Measurements from ENCODE around the gene DES.

Gene DES

DNA sequence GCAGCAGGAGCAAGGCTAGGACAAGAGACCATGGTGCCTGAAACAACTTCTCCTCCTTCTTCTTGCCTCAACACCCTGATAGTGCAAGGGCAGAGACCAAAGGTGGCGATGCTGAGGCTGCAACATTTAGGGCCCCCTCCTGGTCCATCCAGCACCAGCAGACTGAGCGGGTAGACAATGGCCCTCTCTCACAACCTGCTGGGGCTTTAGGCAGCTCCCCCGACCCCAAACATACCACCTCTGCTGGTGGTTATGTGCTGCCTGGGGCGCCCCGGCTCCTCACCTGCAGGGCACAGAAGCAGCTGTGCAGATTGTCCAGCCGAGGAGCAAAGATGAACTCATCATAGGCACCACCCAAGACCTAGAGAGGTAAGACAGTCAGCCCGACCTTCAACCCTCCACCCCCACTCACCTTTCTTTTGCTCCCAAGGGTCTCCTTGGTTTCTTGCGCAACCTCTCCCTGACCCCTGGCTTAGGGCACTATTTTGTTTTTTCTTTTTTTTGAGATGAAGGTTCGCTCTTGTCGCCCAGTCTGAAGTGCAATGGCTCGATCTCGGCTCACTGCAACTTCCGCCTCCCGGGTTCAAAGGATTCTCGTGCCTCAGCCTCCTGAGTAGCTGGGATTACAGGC, 34.0 kb upstream of the DES start:
- CTCF ChIA-PET = interaction anchor here (1.0 to 1.5 kb wide), 2 partner anchors 18 to 31 kb away, joined by 4 read pairs; no protein-coding TSS in a partner anchor
- 100% methylated on average over 4 of the region's 15 CpGs for WGBS (ENCODE audit: insufficient coverage)
- Histone ChIP-seq H3K4me3 (ENCODE audit: control insufficient read depth in 1 of 7, extremely low read depth in 1 of 7, insufficient read depth in 4 of 7, low read depth in 2 of 7, low read length in 6 of 7) (no peak overlapping the region), H3K27ac (ENCODE audit: insufficient read depth in 1 of 2, low read depth in 1 of 2, low read length in 2 of 2, poor library complexity in 1 of 2, severe bottlenecking in 2 of 2) (no peak overlapping the region), H3K36me3 (ENCODE audit: control insufficient read depth in 4 of 4, insufficient read depth in 4 of 4, low read length in 3 of 4) (peaks cover 2 to 61% (median 51%) of the 10 kb centered on the region in 4 experiments), H3K9me3 (ENCODE audit: control extremely low read depth in 1 of 5, control insufficient read depth in 4 of 5, insufficient read depth in 2 of 5, low read depth in 1 of 5, low read length in 4 of 5) (no peaks in the 10 kb centered on the region), H3K4me1 (ENCODE audit: control extremely low read depth in 1 of 4, control insufficient read depth in 4 of 4, insufficient read depth in 4 of 4, low read length in 3 of 4) (peaks cover 0 to 16% (median 12%) of the 10 kb centered on the region in 4 experiments), H3K27me3 (replicated peaks in 2 of 5; ENCODE audit: control insufficient read depth in 4 of 5, insufficient read depth in 5 of 5, low read length in 4 of 5) (no peaks in the 10 kb centered on the region)
- POLR2A ChIA-PET = no interaction called here
- no peak for DNase-seq

DNA sequence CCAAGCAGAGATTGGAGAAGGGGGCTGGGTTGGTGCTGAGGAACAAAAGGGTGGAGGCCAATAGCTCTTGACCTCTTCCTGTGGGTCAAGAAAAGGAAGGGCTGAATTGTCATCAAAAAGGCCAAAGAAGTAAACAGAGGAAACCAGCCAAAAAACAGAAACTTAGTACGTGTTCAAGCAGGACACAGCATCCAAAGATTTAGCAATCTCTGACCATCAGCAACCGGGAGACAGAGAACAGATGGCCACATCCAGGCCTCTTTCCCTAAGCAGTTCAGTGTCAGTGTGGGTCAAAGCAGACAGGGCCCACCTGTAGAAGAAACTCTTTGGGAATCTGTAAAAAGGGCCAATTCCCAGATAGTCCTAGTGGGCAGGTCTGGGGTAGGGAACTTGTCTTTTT, 33.3 kb upstream of the DES start:
- no peaks in the 10 kb centered on the region for H3K9me3 ChIP-seq (ENCODE audit: control extremely low read depth in 1 of 5, control insufficient read depth in 4 of 5, insufficient read depth in 2 of 5, low read depth in 1 of 5, low read length in 4 of 5)
- 100% methylated on average over 2 of the region's 2 CpGs for WGBS (ENCODE audit: insufficient coverage)
- H3K36me3 ChIP-seq (ENCODE audit: control insufficient read depth in 4 of 4, insufficient read depth in 4 of 4, low read length in 3 of 4) = peaks cover 2 to 61% (median 51%) of the 10 kb centered on the region in 4 experiments
- POLR2A ChIA-PET = no interaction called here
- CTCF ChIA-PET = no interaction called here
- H3K27ac ChIP-seq (ENCODE audit: insufficient read depth in 1 of 2, low read depth in 1 of 2, low read length in 2 of 2, poor library complexity in 1 of 2, severe bottlenecking in 2 of 2) = no peak overlapping the region
- DNase-seq = no peak
- peaks cover 0 to 16% (median 12%) of the 10 kb centered on the region in 4 experiments for H3K4me1 ChIP-seq (ENCODE audit: control extremely low read depth in 1 of 4, control insufficient read depth in 4 of 4, insufficient read depth in 4 of 4, low read length in 3 of 4)
- H3K4me3 ChIP-seq (ENCODE audit: control insufficient read depth in 1 of 7, extremely low read depth in 1 of 7, insufficient read depth in 4 of 7, low read depth in 2 of 7, low read length in 6 of 7) = no peak overlapping the region
- no peaks in the 10 kb centered on the region for H3K27me3 ChIP-seq (replicated peaks in 2 of 5; ENCODE audit: control insufficient read depth in 4 of 5, insufficient read depth in 5 of 5, low read length in 4 of 5)

DNA sequence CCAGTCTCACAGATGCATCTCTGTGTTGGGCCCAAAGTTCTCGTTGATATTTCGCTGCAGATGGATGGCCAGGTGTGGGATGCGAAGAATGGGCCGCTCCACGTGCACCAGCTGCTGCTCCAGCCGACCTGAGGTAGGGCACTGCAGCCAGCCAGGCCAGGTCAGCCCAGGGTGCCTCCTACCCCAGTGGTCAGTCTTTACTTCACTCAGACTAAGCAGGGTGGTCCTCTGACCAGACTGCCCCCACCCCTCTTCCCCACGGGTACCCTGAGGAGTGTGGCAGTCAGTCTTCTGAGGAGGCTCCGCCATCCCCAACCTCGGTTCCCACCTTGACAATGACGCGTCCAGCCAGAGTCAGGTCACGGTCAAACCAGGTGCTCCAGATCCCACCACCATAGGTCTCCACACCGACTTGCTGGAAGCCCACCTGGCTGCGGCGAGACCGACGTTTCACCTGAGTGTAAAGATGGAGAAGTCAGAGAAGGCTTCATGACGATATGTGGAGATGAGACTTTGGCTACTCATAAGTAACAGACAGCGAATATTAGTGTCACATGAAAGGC, 32.1 kb upstream of the DES start:
- no peaks in the 10 kb centered on the region for H3K27me3 ChIP-seq (replicated peaks in 2 of 5; ENCODE audit: control insufficient read depth in 4 of 5, insufficient read depth in 5 of 5, low read length in 4 of 5)
- peaks cover 0 to 16% (median 12%) of the 10 kb centered on the region in 4 experiments for H3K4me1 ChIP-seq (ENCODE audit: control extremely low read depth in 1 of 4, control insufficient read depth in 4 of 4, insufficient read depth in 4 of 4, low read length in 3 of 4)
- no peaks in the 10 kb centered on the region for H3K9me3 ChIP-seq (ENCODE audit: control extremely low read depth in 1 of 5, control insufficient read depth in 4 of 5, insufficient read depth in 2 of 5, low read depth in 1 of 5, low read length in 4 of 5)
- no peak for DNase-seq
- H3K4me3 ChIP-seq (ENCODE audit: control insufficient read depth in 1 of 7, extremely low read depth in 1 of 7, insufficient read depth in 4 of 7, low read depth in 2 of 7, low read length in 6 of 7) = peak overlapping the region in 1 of 7 experiments; percentile 94
- H3K27ac ChIP-seq (ENCODE audit: insufficient read depth in 1 of 2, low read depth in 1 of 2, low read length in 2 of 2, poor library complexity in 1 of 2, severe bottlenecking in 2 of 2) = no peak overlapping the region
- ChIA-PET POLR2A (no interaction called here), CTCF (no interaction called here)
- H3K36me3 ChIP-seq (ENCODE audit: control insufficient read depth in 4 of 4, insufficient read depth in 4 of 4, low read length in 3 of 4) = peaks cover 2 to 52% (median 45%) of the 10 kb centered on the region in 4 experiments
- 96% methylated on average over 19 of the region's 19 CpGs for WGBS (ENCODE audit: insufficient coverage)

DNA sequence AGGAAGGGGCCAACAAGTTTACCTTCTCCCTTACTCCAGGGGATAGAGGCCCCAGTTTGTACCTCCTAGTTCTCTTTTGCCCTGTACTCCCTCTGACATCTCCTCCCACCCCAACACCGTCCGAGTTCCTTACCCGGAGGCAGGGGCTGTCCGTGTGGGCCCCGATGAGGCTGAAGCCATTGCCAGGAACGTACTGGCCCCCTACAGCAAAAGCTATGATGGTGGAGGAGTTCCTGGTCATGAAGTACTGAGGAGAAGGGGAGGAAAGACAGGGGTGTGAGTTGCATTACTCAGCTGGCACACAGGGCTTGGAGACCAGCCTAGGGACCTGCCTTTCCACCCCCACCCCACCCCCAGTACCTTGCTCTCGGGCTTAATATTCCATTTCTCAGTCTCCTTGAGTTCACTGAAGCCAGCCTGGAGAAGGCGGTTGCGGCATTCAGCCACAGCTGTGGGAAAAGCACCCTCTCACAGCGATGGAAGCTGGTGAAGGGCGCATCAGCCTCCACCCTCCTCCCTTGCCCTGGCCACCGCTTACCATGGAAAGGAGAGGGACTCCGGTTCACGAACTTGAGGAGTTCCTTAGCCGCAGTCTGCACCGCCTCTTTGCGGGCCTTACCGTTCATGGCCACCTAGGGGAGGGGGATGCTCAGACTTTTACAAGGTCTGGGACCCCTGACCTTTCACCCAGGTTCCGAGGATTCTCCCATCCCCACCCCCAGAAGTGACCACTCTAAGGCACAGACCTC, 31.5 kb upstream of the DES start:
- 55% methylated on average over 6 of the region's 19 CpGs for WGBS (ENCODE audit: insufficient coverage)
- no peak for DNase-seq
- CTCF ChIA-PET = interaction anchor here (1.4 to 3.0 kb wide), 3 partner anchors 12 to 155 kb away, joined by 4 to 10 read pairs (median 4); no protein-coding TSS in a partner anchor
- no peaks in the 10 kb centered on the region for H3K27me3 ChIP-seq (replicated peaks in 2 of 5; ENCODE audit: control insufficient read depth in 4 of 5, insufficient read depth in 5 of 5, low read length in 4 of 5)
- peaks cover 0 to 16% (median 12%) of the 10 kb centered on the region in 4 experiments for H3K4me1 ChIP-seq (ENCODE audit: control extremely low read depth in 1 of 4, control insufficient read depth in 4 of 4, insufficient read depth in 4 of 4, low read length in 3 of 4)
- H3K36me3 ChIP-seq (ENCODE audit: control insufficient read depth in 4 of 4, insufficient read depth in 4 of 4, low read length in 3 of 4) = peaks cover 2 to 45% (median 39%) of the 10 kb centered on the region in 4 experiments
- no peaks in the 10 kb centered on the region for H3K9me3 ChIP-seq (ENCODE audit: control extremely low read depth in 1 of 5, control insufficient read depth in 4 of 5, insufficient read depth in 2 of 5, low read depth in 1 of 5, low read length in 4 of 5)
- H3K27ac ChIP-seq (ENCODE audit: insufficient read depth in 1 of 2, low read depth in 1 of 2, low read length in 2 of 2, poor library complexity in 1 of 2, severe bottlenecking in 2 of 2) = peak overlapping the region; percentile 68 to 89
- peak overlapping the region; percentile 69 to 95 (median 86) for H3K4me3 ChIP-seq (ENCODE audit: control insufficient read depth in 1 of 7, extremely low read depth in 1 of 7, insufficient read depth in 4 of 7, low read depth in 2 of 7, low read length in 6 of 7)
- POLR2A ChIA-PET = no interaction called here

GRCh38 chr2:219387306-219388120, 30.7 kb upstream of the DES start, which contains the start of gene DNPEP:
Gene DNPEP, minus strand, starts transcription at chr2:219387912. Its CDS starts 118 bp downstream, at chr2:219387794.
- H3K36me3 ChIP-seq (ENCODE audit: control insufficient read depth in 4 of 4, insufficient read depth in 4 of 4, low read length in 3 of 4) = peaks cover 2 to 37% (median 31%) of the 10 kb centered on the region in 4 experiments
- peak within 1 kb of the TSS; percentile 69 to 95 (median 86) for H3K4me3 ChIP-seq (ENCODE audit: control insufficient read depth in 1 of 7, extremely low read depth in 1 of 7, insufficient read depth in 4 of 7, low read depth in 2 of 7, low read length in 6 of 7)
- ChIA-PET POLR2A (interaction anchor here (0.5 to 0.9 kb wide), 2 partner anchors 62 to 108 kb away, joined by 3 to 4 read pairs; partner anchors contain the start of gene DNAJB2), CTCF (interaction anchor here (1.4 to 6.8 kb wide), 4 partner anchors 11 to 155 kb away, joined by 4 to 67 read pairs (median 7); no protein-coding TSS in a partner anchor)
- peak; percentile 87 to 94 (median 92) for DNase-seq
- H3K27ac ChIP-seq (ENCODE audit: insufficient read depth in 1 of 2, low read depth in 1 of 2, low read length in 2 of 2, poor library complexity in 1 of 2, severe bottlenecking in 2 of 2) = peak within 1 kb of the TSS; percentile 68 to 89
- no peaks in the 10 kb centered on the region for H3K9me3 ChIP-seq (ENCODE audit: control extremely low read depth in 1 of 5, control insufficient read depth in 4 of 5, insufficient read depth in 2 of 5, low read depth in 1 of 5, low read length in 4 of 5)
- peaks cover 0 to 16% (median 12%) of the 10 kb centered on the region in 4 experiments for H3K4me1 ChIP-seq (ENCODE audit: control extremely low read depth in 1 of 4, control insufficient read depth in 4 of 4, insufficient read depth in 4 of 4, low read length in 3 of 4)
- no peaks in the 10 kb centered on the region for H3K27me3 ChIP-seq (replicated peaks in 2 of 5; ENCODE audit: control insufficient read depth in 4 of 5, insufficient read depth in 5 of 5, low read length in 4 of 5)
- WGBS (ENCODE audit: insufficient coverage) = under 1% methylated on average over 37 of the region's 76 CpGs

- Histone ChIP-seq H3K36me3 (ENCODE audit: control insufficient read depth in 4 of 4, insufficient read depth in 4 of 4, low read length in 3 of 4) (peaks cover 2 to 29% (median 24%) of the 10 kb centered on the region in 4 experiments), H3K9me3 (ENCODE audit: control extremely low read depth in 1 of 5, control insufficient read depth in 4 of 5, insufficient read depth in 2 of 5, low read depth in 1 of 5, low read length in 4 of 5) (no peaks in the 10 kb centered on the region), H3K27ac (ENCODE audit: insufficient read depth in 1 of 2, low read depth in 1 of 2, low read length in 2 of 2, poor library complexity in 1 of 2, severe bottlenecking in 2 of 2) (peak overlapping the region in 1 of 2 experiments; percentile 46), H3K4me3 (ENCODE audit: control insufficient read depth in 1 of 7, extremely low read depth in 1 of 7, insufficient read depth in 4 of 7, low read depth in 2 of 7, low read length in 6 of 7) (peak overlapping the region in 6 of 7 experiments; percentile 0 to 66 (median 44)), H3K27me3 (replicated peaks in 2 of 5; ENCODE audit: control insufficient read depth in 4 of 5, insufficient read depth in 5 of 5, low read length in 4 of 5) (no peaks in the 10 kb centered on the region), H3K4me1 (ENCODE audit: control extremely low read depth in 1 of 4, control insufficient read depth in 4 of 4, insufficient read depth in 4 of 4, low read length in 3 of 4) (peaks cover 0 to 16% (median 12%) of the 10 kb centered on the region in 4 experiments)
- POLR2A ChIA-PET = interaction anchor here (0.5 to 0.9 kb wide), 4 partner anchors 14 to 508 kb away, joined by 3 to 4 read pairs (median 4); partner anchors contain the start of genes DNAJB2 and WNT10A
- CTCF ChIA-PET = interaction anchor here (1.1 to 6.8 kb wide), 7 partner anchors 10 to 154 kb away, joined by 3 to 67 read pairs (median 4); no protein-coding TSS in a partner anchor
- 2% methylated on average over 51 of the region's 78 CpGs for WGBS (ENCODE audit: insufficient coverage)
- DNase-seq = peak; percentile 97 to 98 (median 98)
Observed at GRCh38 chr2:219388121-219388906, 29.9 kb upstream of the DES start.
